Peyer's patch (tissue), 4 donors: ENCODE results near the gene C1orf116.

Experiments used
- POLR2A ChIP-seq, 2 donors: fragments of 450-650 bp; IDR thresholded peaks; one replicate each; pipeline ENCODE4 v1.5.1; 2017; ENCODE audit warnings: antibody characterized with exemption in 2 of 2, mild to moderate bottlenecking in 2 of 2, moderate library complexity in 2 of 2
- TF ChIP-seq, protein P1 (sequence below), 6 experiments: fragments of 450-650 bp in 4 of 6; fragments of 200-600 bp in 2 of 6; sonication (generic) in 1 of 6; IDR thresholded peaks; one replicate each; pipeline ENCODE4 v1.5.1; 2017 to 2019; ENCODE audit warnings: antibody characterized with exemption in 6 of 6, mild to moderate bottlenecking in 3 of 6, moderate library complexity in 1 of 6

GRCh38 chr1:207006083-207006482, 26.5 kb downstream of the C1orf116 start:
- TF ChIP-seq, protein P1, sequence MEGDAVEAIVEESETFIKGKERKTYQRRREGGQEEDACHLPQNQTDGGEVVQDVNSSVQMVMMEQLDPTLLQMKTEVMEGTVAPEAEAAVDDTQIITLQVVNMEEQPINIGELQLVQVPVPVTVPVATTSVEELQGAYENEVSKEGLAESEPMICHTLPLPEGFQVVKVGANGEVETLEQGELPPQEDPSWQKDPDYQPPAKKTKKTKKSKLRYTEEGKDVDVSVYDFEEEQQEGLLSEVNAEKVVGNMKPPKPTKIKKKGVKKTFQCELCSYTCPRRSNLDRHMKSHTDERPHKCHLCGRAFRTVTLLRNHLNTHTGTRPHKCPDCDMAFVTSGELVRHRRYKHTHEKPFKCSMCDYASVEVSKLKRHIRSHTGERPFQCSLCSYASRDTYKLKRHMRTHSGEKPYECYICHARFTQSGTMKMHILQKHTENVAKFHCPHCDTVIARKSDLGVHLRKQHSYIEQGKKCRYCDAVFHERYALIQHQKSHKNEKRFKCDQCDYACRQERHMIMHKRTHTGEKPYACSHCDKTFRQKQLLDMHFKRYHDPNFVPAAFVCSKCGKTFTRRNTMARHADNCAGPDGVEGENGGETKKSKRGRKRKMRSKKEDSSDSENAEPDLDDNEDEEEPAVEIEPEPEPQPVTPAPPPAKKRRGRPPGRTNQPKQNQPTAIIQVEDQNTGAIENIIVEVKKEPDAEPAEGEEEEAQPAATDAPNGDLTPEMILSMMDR (IDR thresholded peaks at IDR 0.05), result no peak
- no peak for TF ChIP-seq POLR2A (IDR thresholded peaks at IDR 0.05)
